ENCODE results near the gene ZFX.

The ZFX gene

GRCh38 chrX:24148535-24149350 lies 786 bp upstream of the ZFX start:
- Histone ChIP-seq H3K27me3 (replicated peaks) (no peaks in the 10 kb centered on the region), H3K27ac (peak overlapping the region; percentile 99), H3K36me3 (replicated peaks) (no peaks in the 10 kb centered on the region), H3K4me3 (ENCODE audit: low read depth, low read length) (peak overlapping the region; percentile 89)
- in situ Hi-C loops (cut with HindIII; ENCODE audit: low pct_ligation_motif_present, low sequenced_read_pairs): no loop called here
- no peak for TF ChIP-seq CTCF (IDR thresholded peaks at IDR 0.05; ENCODE audit: low read depth, low read length, missing control alignments)
- no peak for DNase-seq

- in situ Hi-C loops (cut with HindIII; ENCODE audit: low pct_ligation_motif_present, low sequenced_read_pairs): no loop called here
- Histone ChIP-seq H3K27ac (peak overlapping the region; percentile 99), H3K36me3 (replicated peaks) (no peaks in the 10 kb centered on the region), H3K27me3 (replicated peaks) (no peaks in the 10 kb centered on the region), H3K4me3 (ENCODE audit: low read depth, low read length) (peak overlapping the region; percentile 89)
- peak; percentile 35 for TF ChIP-seq CTCF (IDR thresholded peaks at IDR 0.05; ENCODE audit: low read depth, low read length, missing control alignments)
- peak; percentile 76 for DNase-seq
Measured at GRCh38 chrX:24150051-24150790, 692 bp downstream of the ZFX start.

- H3K27ac ChIP-seq: peak overlapping the region; percentile 99
- H3K36me3 ChIP-seq (replicated peaks): no peaks in the 10 kb centered on the region
- TF ChIP-seq CTCF (IDR thresholded peaks at IDR 0.05; ENCODE audit: low read depth, low read length, missing control alignments): no peak
- peak overlapping the region; percentile 89 for H3K4me3 ChIP-seq (ENCODE audit: low read depth, low read length)
- in situ Hi-C loops (cut with HindIII; ENCODE audit: low pct_ligation_motif_present, low sequenced_read_pairs): no loop called here
- DNase-seq: no peak
- no peaks in the 10 kb centered on the region for H3K27me3 ChIP-seq (replicated peaks)
Measured at GRCh38 chrX:24150898-24151297, 1.4 kb downstream of the ZFX start.

DNA sequence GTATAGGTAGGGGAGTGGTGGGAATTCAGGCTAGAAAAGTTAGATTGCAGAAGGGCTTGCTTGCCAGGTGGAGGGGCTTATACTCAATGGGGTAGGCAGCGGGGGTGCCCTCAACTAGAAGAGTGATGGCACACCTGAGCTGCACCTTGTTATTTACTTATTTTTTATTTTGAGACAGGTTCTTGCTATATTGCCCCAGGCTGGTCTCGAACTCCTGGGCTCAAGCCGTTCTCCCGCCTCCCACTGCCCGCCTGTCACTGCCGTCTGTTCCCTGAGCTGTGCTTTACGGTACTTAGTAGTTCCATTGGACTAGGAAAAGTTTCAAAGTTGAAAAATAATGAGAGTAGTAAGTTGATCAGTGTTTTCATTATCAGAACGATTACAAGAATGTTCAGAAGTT lies 2.0 kb downstream of the ZFX start:
- no peak for TF ChIP-seq CTCF (IDR thresholded peaks at IDR 0.05; ENCODE audit: low read depth, low read length, missing control alignments)
- DNase-seq: no peak
- Histone ChIP-seq H3K27ac (no peak overlapping the region), H3K27me3 (replicated peaks) (no peaks in the 10 kb centered on the region), H3K36me3 (replicated peaks) (no peaks in the 10 kb centered on the region), H3K4me3 (ENCODE audit: low read depth, low read length) (peak overlapping the region; percentile 89)
- in situ Hi-C loops (cut with HindIII; ENCODE audit: low pct_ligation_motif_present, low sequenced_read_pairs): no loop called here

DNA sequence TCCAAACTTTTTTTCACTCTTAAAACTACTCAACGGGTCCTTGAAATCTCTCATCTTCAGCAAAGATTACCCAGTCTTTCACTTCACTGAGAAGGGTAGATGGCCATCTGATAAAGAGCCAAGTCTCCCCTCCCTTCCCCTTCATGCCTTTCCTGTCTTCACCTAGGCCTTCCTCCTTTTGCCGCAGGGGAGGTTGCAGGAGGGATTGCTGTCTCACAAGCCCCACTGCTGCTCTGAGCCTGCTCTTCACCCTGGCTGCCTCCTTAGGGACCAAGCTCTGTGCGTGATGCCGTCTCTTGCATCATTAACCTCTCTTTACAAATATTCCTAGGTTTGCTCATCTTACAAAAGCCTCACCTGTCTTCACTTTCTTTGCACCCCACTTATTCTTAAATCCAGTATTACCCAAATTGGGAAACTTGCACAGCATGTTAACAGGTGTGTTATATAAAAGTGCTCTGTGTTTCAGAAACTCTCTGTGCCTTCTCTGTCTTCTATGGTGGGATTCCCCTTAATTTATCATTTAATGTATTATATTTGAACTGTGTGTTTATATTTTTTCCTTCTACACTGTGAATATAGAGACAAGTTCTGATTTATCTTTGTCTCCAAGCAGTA lies 3.8 kb downstream of the ZFX start:
- Histone ChIP-seq H3K27me3 (replicated peaks) (no peaks in the 10 kb centered on the region), H3K27ac (no peak overlapping the region), H3K4me3 (ENCODE audit: low read depth, low read length) (no peak overlapping the region), H3K36me3 (replicated peaks) (no peaks in the 10 kb centered on the region)
- DNase-seq: no peak
- in situ Hi-C loops (cut with HindIII; ENCODE audit: low pct_ligation_motif_present, low sequenced_read_pairs): no loop called here
- TF ChIP-seq CTCF (IDR thresholded peaks at IDR 0.05; ENCODE audit: low read depth, low read length, missing control alignments): no peak

Data from brain microvascular endothelial cell (primary cell).